NK-92 treated with Interleukin-12 subunit alpha and Interleukin-12 subunit beta, amount 100 ng/mL, for 24 hours (cell line): ENCODE results near the gene SEL1L3.

Source experiments
- DNase-seq: peaks from one replicate; lab custom pipeline; 2025; lab: John Stamatoyannopoulos, UW

Gene SEL1L3

GRCh38 chr4:25790024-25790423 lies 72.8 kb downstream of the SEL1L3 start:
- DNase-seq, result no peak

GRCh38 chr4:25788703-25789238 lies 74.0 kb downstream of the SEL1L3 start:
- DNase-seq, result no peak

GRCh38 chr4:25786497-25787065 lies 76.2 kb downstream of the SEL1L3 start:
- DNase-seq, result no peak

GRCh38 chr4:25783943-25784342 lies 78.8 kb downstream of the SEL1L3 start:
- DNase-seq, result no peak

GRCh38 chr4:25783126-25783525 lies 79.7 kb downstream of the SEL1L3 start:
- DNase-seq, result no peak

- no peak for DNase-seq
Measured at GRCh38 chr4:25782482-25782881, 80.3 kb downstream of the SEL1L3 start.

GRCh38 chr4:25779021-25779420 lies 83.8 kb downstream of the SEL1L3 start:
- DNase-seq, result no peak

- no peak for DNase-seq
Measured at GRCh38 chr4:25776795-25777194, 86.0 kb downstream of the SEL1L3 start.

- no peak for DNase-seq
Measured at GRCh38 chr4:25775166-25775565, 87.6 kb downstream of the SEL1L3 start.

- DNase-seq, result no peak
Measured at GRCh38 chr4:25773358-25773757, 89.4 kb downstream of the SEL1L3 start.

- no peak for DNase-seq
Measured at GRCh38 chr4:25771672-25772071, 91.1 kb downstream of the SEL1L3 start.

- DNase-seq, result no peak
Measured at GRCh38 chr4:25770847-25771246, 91.9 kb downstream of the SEL1L3 start.

GRCh38 chr4:25769251-25769650 lies 93.5 kb downstream of the SEL1L3 start:
- DNase-seq, result no peak

- no peak for DNase-seq
Measured at GRCh38 chr4:25767877-25768725, 94.7 kb downstream of the SEL1L3 start.

- DNase-seq, result no peak
Measured at GRCh38 chr4:25760518-25761157, 102.2 kb downstream of the SEL1L3 start.

GRCh38 chr4:25760048-25760447 lies 102.7 kb downstream of the SEL1L3 start:
- no peak for DNase-seq

- DNase-seq, result no peak
Measured at GRCh38 chr4:25759101-25759500, 103.7 kb downstream of the SEL1L3 start.

- no peak for DNase-seq
Measured at GRCh38 chr4:25757452-25757851, 105.3 kb downstream of the SEL1L3 start.

- no peak for DNase-seq
Measured at GRCh38 chr4:25756503-25756902, 106.3 kb downstream of the SEL1L3 start.

- no peak for DNase-seq
Measured at GRCh38 chr4:25755911-25756310, 106.9 kb downstream of the SEL1L3 start.

GRCh38 chr4:25753239-25753638 lies 109.5 kb downstream of the SEL1L3 start:
- no peak for DNase-seq

GRCh38 chr4:25750874-25751273 lies 111.9 kb downstream of the SEL1L3 start:
- no peak for DNase-seq
